ENCODE measurements around the gene DDX39B.
"Not testable (repeated sequence)": the region's sequence is repeated elsewhere in the genome, so short reads cannot be mapped to it uniquely, and the experiment has no call there.

Gene DDX39B

DNA sequence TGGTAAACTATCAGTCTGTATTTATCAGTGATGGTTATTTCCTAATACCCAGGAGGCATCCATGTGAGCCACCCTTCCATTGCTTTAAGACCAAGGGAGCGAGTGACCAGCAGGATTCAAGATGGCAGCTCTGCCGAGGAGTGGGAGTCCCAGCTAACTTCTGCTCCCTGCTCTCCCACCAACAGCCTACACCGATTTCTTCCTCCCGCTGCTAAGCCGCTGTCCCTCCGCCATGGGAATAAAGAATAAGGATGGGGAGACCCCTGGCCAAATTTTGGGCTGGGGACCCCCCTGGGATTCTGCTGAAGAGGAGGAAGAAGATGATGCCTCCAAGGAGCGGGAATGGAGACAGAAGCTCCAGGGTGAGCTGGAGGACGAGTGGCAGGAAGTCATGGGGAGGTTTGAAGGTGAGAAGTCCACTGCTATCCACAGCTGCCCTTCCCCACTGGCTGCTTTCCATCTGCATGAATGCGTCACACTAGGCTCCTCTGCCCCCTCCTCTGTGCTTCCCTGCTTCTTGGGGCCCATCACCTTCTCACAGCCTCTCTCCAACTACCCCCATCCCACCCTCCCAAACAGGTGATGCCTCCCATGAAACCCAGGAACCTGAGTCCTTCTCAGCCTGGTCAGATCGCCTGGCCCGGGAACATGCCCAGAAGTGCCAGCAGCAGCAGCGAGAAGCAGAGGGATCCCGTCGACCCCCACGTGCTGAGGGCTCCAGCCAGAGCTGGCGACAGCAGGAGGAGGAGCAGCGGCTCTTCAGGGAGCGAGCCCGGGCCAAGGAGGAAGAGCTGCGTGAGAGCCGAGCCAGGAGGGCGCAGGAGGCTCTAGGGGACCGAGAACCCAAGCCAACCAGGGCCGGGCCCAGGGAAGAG, 15.9 kb upstream of the DDX39B start:
- TF ChIP-seq, protein P1, sequence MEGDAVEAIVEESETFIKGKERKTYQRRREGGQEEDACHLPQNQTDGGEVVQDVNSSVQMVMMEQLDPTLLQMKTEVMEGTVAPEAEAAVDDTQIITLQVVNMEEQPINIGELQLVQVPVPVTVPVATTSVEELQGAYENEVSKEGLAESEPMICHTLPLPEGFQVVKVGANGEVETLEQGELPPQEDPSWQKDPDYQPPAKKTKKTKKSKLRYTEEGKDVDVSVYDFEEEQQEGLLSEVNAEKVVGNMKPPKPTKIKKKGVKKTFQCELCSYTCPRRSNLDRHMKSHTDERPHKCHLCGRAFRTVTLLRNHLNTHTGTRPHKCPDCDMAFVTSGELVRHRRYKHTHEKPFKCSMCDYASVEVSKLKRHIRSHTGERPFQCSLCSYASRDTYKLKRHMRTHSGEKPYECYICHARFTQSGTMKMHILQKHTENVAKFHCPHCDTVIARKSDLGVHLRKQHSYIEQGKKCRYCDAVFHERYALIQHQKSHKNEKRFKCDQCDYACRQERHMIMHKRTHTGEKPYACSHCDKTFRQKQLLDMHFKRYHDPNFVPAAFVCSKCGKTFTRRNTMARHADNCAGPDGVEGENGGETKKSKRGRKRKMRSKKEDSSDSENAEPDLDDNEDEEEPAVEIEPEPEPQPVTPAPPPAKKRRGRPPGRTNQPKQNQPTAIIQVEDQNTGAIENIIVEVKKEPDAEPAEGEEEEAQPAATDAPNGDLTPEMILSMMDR (IDR thresholded peaks at IDR 0.05; ENCODE audit: low read depth, low read length): no peak
- H3K4me3 ChIP-seq (ENCODE audit: low read depth, low read length): no peak overlapping the region

DNA sequence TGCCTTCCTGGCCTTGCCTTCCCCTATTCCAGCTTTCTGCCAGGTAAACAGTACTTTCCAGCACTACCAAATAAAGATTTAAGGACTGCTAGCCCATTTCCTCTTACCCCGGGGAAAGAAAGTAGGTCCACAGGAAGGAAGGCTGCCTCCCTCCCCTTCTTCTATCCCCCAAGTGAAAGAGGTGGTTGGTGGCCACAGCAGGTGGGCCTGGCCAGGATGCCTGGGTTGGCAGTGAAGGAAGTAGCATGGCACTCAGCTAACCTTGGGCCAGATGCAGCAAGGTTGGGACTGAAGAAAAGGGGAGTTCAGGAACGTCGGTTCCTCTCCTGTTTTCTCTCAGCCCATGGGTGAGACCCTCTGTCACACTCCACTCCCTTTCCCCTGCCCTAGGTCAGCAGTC, 14.5 kb upstream of the DDX39B start:
- no peak overlapping the region for H3K4me3 ChIP-seq (ENCODE audit: low read depth, low read length)
- TF ChIP-seq, protein P1 (IDR thresholded peaks at IDR 0.05; ENCODE audit: low read depth, low read length): no peak

DNA sequence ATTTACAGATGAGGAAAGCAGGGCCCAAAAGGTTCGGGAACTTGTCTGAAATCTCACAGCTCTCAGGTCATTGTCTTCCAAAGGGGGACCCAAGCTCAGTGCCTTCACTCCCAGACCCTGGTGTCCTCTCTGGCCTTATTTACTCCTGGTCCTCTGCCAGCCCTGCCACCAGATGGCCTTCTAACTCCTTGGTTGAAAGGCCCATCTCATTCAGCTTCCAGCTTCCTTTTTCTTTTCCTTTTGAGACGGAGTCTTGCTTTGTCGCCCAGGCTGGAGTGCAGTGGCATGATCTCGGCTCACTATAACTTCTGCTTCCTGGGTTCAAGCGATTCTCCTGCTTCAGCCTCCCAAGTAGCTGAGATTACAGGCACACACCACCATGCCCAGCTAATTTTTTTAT, 9.6 kb upstream of the DDX39B start:
- TF ChIP-seq, protein P1 (IDR thresholded peaks at IDR 0.05; ENCODE audit: low read depth, low read length): peak; percentile 33
- H3K4me3 ChIP-seq (ENCODE audit: low read depth, low read length): not testable (repeated sequence)

DNA sequence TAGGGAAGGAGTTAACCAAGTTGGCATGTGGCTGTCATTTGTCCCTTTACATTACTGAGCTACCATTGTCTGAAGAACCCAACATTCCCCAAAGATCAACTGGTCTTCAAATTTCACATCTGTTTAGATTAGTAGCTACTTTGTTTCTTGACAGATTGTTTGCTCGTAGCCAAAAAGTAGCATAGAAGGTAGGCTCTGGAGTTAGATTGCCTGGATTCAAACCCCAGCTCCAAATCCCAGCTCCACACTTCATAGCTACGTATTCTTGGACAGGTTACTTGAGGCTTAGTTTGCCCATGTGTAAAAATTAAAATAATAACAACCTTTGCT, 6.7 kb upstream of the DDX39B start:
- H3K4me3 ChIP-seq (ENCODE audit: low read depth, low read length): no peak overlapping the region

DNA sequence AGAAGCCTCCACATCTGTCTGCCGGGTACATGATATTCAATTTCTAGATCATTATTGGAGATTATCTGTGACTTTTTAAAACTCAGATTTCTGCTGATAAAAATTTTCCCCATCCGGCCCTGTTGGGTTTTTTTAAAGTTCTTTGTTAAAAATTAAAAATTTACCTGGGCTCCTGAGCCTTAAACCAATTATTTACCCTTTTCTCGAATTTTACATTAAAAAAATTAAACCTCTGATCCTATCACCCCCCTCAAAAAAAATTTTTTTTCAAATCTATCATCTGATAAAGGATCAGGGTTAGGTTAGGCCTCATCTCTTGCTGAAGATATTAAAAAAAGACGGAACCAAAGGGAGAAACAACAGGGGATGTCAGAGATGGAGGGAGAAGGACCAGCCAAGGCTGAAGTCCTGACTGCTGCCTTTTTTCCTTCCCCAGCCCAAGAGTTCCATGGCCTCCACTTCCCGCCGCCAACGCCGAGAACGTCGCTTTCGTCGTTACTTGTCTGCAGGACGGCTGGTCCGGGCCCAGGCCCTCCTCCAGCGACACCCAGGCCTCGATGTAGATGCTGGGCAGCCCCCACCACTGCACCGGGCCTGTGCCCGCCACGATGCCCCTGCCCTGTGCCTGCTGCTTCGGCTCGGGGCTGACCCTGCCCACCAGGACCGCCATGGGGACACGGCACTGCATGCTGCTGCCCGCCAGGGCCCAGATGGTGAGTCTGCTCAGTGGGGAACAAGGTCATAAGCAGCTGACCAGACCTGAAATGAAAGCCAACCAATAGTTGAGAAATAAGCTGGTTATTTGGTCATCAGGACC, 6.1 kb upstream of the DDX39B start:
- TF ChIP-seq, protein P1 (IDR thresholded peaks at IDR 0.05; ENCODE audit: low read depth, low read length): no peak
- peak overlapping the region; percentile 59 for H3K4me3 ChIP-seq (ENCODE audit: low read depth, low read length)

More for the DNA sequence above, 6.7 kb upstream of the DDX39B start:
- TF ChIP-seq, protein P1 (IDR thresholded peaks at IDR 0.05; ENCODE audit: low read depth, low read length): no peak

DNA sequence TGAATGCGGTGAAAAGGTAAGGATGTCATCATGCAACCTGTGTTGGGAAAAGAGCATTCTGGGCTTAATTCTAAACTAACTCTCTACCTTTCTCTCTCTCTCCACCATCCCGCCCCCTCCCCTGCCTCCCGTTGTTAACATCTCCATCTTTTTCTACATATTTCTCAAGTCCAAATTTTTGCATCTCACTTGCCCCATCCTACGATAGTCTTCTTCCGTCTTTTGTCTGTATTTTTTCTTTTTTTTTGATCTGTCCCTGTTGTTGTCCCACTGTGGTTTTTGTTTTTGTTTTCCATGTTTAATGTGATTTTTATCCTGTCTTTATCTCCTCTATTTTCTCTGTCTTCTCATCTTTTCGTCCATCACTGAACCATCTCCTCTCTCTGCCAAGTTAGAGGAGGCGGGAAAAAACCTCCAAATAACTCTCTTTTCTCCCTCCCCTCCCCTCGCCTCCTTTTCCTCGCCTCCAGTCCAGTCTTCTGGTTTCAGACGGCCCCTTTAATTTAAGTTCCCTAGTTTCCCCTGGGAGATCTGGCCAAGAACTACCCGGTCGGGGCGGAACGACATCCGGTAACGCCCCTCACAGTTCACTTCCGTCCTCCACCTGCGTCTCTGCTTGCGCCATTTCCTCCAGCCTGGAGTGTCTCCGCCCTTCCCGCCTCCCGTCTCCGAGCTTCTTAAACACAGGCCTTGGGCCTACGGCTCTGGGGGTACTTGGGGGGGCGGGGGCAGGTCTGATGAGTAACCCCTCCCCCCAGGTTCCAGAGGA, 5.3 kb upstream of the DDX39B start, which contains the start of gene NFKBIL1:
TSS of gene NFKBIL1 (plus strand) at position 651 of the 769 bp plus-strand sequence. CDS start at position 738, 87 bp downstream.
- TF ChIP-seq, protein P1 (IDR thresholded peaks at IDR 0.05; ENCODE audit: low read depth, low read length): no peak
- peak within 1 kb of the TSS; percentile 59 for H3K4me3 ChIP-seq (ENCODE audit: low read depth, low read length)

Data from WI38 (cell line).